Colonic mucosa (tissue), 4 donors: ENCODE data around the gene CDSN. TPM values are rescaled to one million over a fixed set of nuclear protein-coding genes. Genes with fewer than 3 reads are reported as not detected.

Source experiments
- DNase-seq: peaks from one replicate; pipeline ENCODE4 v3.0.0-alpha.2; 2020
- H3K27ac ChIP-seq: fragments of 200-600 bp; one replicate; pipeline ENCODE4 v1.8.0; 2021
- H3K27me3 ChIP-seq: fragments of 200-600 bp; one replicate; pipeline ENCODE4 v1.8.0; 2021
- H3K36me3 ChIP-seq: fragments of 200-600 bp; one replicate; pipeline ENCODE4 v1.8.0; 2021
- H3K4me1 ChIP-seq: fragments of 200-600 bp; one replicate; pipeline ENCODE4 v1.8.0; 2021; ENCODE audit warnings: mild to moderate bottlenecking
- H3K4me3 ChIP-seq: fragments of 200-600 bp; one replicate; pipeline ENCODE4 v1.8.0; 2021
- H3K9ac ChIP-seq, 2 donors: one replicate each; pipeline ENCODE4 v1.7.0; 2013; ENCODE audit warnings: control low read depth in 2 of 2, low read depth in 2 of 2, low read length in 2 of 2
- H3K9me3 ChIP-seq: fragments of 200-600 bp; one replicate; pipeline ENCODE4 v1.8.0; 2021
- CTCF ChIP-seq: fragments of 200-600 bp; IDR thresholded peaks from one replicate; pipeline ENCODE4 v1.8.0; 2022; ENCODE audit warnings: antibody characterized with exemption, mild to moderate bottlenecking
- intact Hi-C: fragments of 100-400 bp; cut with DNase I; formaldehyde crosslinking; loops from one replicate; pipeline ENCODE4 v1.14.1; 2022
- total RNA-seq, 2 donors: library from RNA; stranded (reverse); fragmentation: NEBNext Ultra II Directional in 1 of 2; extraction: Animal tissue kit (Norgen Biotek cat#: 25700) in 1 of 2; gene quantifications; one replicate each; pipeline ENCODE4 v1.2.1, GENCODE V29; 2021
- donor health status: healthy.
- donor health status: DM: no; HTN: no; CAD: no.
- donor health status: DM: no; HTN: no; CAD: no.

Gene CDSN
- total RNA-seq, 2 donors from 2014 or later, result not detected

GRCh38 chr6:31158140-31158862 lies 38.1 kb upstream of the CDSN start, which contains the start of gene TCF19:
TCF19 (plus strand) TSS chr6:31158589; CDS start chr6:31159470, 881 bp downstream.
- no peak within 1 kb of the TSS for H3K27ac ChIP-seq
- peaks cover 5% of the 10 kb centered on the region for H3K4me1 ChIP-seq
- intact Hi-C loops, result no loop called here
- H3K36me3 ChIP-seq, result no peaks in the 10 kb centered on the region
- DNase-seq, result peak; percentile 99
- peak within 1 kb of the TSS; percentile 65 for H3K4me3 ChIP-seq
- peak within 1 kb of the TSS; percentile 75 for H3K9ac ChIP-seq
- no peak for TF ChIP-seq CTCF
- no peaks in the 10 kb centered on the region for H3K9me3 ChIP-seq
- no peaks in the 10 kb centered on the region for H3K27me3 ChIP-seq

- Histone ChIP-seq H3K9ac (peak within 1 kb of the TSS; percentile 75), H3K36me3 (no peaks in the 10 kb centered on the region), H3K4me1 (peaks cover 5% of the 10 kb centered on the region), H3K9me3 (no peaks in the 10 kb centered on the region), H3K27ac (no peak within 1 kb of the TSS), H3K4me3 (peak within 1 kb of the TSS; percentile 65), H3K27me3 (no peaks in the 10 kb centered on the region)
- TF ChIP-seq CTCF, result no peak
- intact Hi-C loops, result no loop called here
- no peak for DNase-seq
Observed at GRCh38 chr6:31157513-31158139, 37.4 kb upstream of the CDSN start, which contains the start of gene CCHCR1. CCHCR1 (minus strand) TSS chr6:31157802; CDS start chr6:31157600, 202 bp downstream.

- no peaks in the 10 kb centered on the region for H3K27me3 ChIP-seq
- no peak for DNase-seq
- peaks cover 5% of the 10 kb centered on the region for H3K4me1 ChIP-seq
- TF ChIP-seq CTCF, result no peak
- no peak overlapping the region for H3K4me3 ChIP-seq
- no peaks in the 10 kb centered on the region for H3K9me3 ChIP-seq
- H3K36me3 ChIP-seq, result no peaks in the 10 kb centered on the region
- peak overlapping the region in 1 of 2 donors; percentile 70 for H3K9ac ChIP-seq
- intact Hi-C loops, result no loop called here
- no peak overlapping the region for H3K27ac ChIP-seq
Observed at GRCh38 chr6:31156641-31157040, 36.4 kb upstream of the CDSN start.

GRCh38 chr6:31154436-31154835 lies 34.2 kb upstream of the CDSN start:
- Histone ChIP-seq H3K9me3 (no peaks in the 10 kb centered on the region), H3K9ac (no peak overlapping the region), H3K4me3 (no peak overlapping the region), H3K36me3 (no peaks in the 10 kb centered on the region), H3K27ac (no peak overlapping the region), H3K27me3 (no peaks in the 10 kb centered on the region), H3K4me1 (peaks cover 2% of the 10 kb centered on the region)
- no peak for TF ChIP-seq CTCF
- intact Hi-C loops, result no loop called here
- DNase-seq, result no peak

- Histone ChIP-seq H3K4me3 (no peak overlapping the region), H3K36me3 (no peaks in the 10 kb centered on the region), H3K9ac (no peak overlapping the region), H3K9me3 (no peaks in the 10 kb centered on the region), H3K27ac (no peak overlapping the region), H3K4me1 (no peaks in the 10 kb centered on the region), H3K27me3 (no peaks in the 10 kb centered on the region)
- intact Hi-C loops, result no loop called here
- no peak for DNase-seq
- no peak for TF ChIP-seq CTCF
Observed at GRCh38 chr6:31152781-31153180, 32.5 kb upstream of the CDSN start.
